NCI-H2171 treated with DMSO at 0.1 percent for 48 hours (cell line): ENCODE measurements around the gene NEB.
A peak's percentile ranks its signal among the peaks of the same experiment; 100 is the strongest.
"Not testable (repeated sequence)": the region's sequence is repeated elsewhere in the genome, so short reads cannot be mapped to it uniquely, and the experiment has no call there.

Experiments
- DNase-seq: peaks from one replicate; lab custom pipeline; 2025; lab: John Stamatoyannopoulos, UW

The NEB gene

DNA sequence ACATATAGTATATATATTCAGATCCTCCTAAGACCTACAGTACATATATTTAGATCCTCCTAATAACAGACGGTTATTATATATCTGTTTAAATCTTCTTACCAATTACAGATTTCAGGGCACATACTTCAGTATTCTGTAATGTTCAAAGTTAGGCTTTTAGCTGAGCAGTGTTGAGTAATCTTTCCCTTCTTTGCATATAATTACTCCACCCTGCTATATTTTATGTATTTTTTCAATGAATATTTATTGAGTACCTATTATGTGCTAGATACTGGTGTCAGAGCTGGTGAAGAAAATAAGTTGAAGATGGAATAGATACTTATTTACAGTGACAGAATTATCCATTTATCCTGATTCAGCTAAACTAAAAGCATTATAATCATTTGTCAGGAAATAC is 84.9 kb downstream of the NEB start:
- no peak for DNase-seq

DNA sequence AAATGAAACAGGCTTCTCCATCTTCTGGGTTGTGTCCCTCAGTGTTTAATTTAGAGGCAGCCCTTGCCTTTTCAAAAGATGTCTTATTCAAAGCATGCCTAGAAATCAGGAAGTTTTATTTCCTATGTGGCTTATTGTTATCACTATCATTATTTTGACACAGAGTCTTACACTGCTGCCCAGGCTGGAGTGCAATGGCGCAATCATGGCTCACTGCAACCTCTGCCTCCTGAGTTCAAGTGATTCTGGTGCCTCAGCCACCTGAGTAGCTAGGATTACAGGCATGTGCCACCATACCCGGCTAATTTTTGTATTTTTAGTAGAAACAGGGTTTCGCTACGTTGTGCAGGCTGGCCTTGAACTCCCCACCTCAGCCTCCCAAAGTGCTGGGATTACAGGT is 87.8 kb downstream of the NEB start:
- not testable (repeated sequence) for DNase-seq

GRCh38 chr2:151644580-151644979 is 89.7 kb downstream of the NEB start:
- no peak for DNase-seq

GRCh38 chr2:151641895-151642294 is 92.4 kb downstream of the NEB start:
- not testable (repeated sequence) for DNase-seq

DNA sequence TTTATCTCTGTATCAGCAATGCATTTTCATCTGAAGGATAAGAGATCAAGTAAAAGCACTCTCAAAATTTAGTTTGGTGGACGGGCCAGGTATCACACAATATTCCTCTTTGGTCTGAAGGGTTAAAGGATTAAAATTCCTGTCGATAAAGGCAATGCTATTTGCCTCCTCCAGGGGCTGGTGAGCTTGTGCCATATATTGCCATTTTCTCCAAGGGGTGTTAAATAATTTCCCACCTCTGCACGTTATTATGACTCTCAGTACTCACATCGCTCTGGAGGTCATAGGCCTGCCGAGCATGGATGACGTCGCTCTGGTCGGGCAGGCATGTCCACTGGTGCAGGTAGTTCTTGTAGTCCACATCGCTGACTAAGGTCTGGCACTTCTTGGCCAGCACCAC is 94.2 kb downstream of the NEB start:
- DNase-seq = no peak

- DNase-seq = no peak
Measured at GRCh38 chr2:151638990-151639389, 95.3 kb downstream of the NEB start.

DNA sequence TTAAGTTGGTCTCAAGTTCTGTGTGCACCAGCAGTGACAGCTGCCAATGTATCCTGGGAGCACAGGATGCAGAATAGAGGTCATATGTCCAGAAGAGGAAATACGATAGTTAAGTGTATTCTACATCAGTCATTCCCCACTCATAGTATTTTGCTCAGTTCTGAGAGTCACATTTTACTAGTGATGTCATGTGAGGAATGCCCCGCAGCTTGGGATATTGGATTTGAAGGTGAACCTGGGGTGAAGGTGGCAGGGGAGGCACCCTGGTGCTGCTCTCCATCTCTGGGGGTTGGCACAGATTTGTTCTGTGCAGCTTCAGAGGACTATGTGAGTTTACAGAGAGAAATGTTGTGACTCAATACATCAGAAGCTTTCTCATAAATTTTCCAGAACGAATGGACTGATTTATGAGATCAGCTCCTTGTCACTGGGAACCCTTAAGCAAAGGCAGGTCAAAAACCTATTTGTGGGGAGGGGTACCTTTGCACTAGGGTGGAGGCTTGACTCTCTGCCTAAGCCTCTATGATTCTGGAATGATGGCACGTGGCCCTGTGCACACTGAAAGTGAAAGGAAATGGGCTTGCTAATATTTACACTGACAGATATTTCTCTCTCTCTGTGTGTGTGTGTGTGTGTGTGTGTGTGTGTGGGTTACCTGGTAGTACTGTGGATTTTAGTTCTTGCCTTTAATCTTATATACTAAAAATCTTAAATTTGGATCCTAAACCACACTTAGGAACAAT is 95.9 kb downstream of the NEB start:
- DNase-seq = no peak

- DNase-seq = no peak
Measured at GRCh38 chr2:151637271-151637781, 97.0 kb downstream of the NEB start.

DNA sequence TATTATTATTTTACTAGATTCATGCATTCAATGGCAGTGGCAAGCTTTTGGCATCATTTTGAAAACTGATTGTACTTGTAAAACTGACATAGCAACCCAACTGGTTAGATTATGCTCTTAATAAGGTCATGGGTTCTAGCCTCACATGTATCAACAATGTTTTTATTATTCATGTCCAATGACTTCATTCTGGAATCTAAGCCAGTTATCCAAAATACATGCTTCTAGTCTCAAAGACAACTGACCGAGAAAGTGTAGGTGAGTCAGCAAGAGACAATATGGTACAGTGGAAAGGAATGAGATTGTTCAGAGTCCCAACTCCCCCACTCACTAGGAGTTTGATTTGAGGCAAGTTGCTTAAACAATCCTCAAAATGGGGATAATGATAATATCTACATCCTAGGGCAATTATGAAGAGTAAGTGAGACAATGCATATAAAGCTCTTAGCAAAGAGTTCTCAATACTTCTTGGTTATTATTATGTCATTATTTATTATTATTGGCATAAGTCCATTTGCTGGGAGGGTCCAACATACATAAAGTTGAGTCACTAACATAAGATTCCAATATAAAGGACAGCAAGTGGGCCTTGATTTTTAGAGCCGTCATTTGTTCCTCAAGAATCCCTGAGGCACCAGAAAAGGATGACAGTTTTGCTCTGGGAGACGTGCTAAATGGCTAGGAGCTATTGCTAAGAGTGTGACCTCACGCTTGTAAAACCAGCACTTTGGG is 99.4 kb downstream of the NEB start:
- no peak for DNase-seq

- peak; percentile 78 for DNase-seq
Measured at GRCh38 chr2:151632993-151633565, 101.2 kb downstream of the NEB start.

DNA sequence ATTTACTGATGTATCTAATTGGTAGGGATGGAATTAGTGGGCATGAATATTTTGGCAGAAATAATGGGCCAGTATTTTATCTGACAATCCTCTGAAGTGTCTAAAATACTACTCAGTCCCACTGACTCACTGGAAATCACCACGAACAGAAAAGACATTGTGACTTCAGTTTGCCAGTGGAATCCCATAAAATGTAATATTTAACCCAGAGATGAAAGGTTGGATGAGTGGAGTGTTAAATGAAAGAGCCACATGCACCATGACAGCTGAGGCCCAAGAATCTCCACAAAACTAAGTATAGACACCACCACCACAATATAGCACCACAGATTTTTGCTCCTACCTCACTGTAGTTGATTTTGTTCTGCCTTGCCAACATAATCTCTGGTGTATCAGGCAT is 103.9 kb downstream of the NEB start:
- no peak for DNase-seq

- no peak for DNase-seq
Measured at GRCh38 chr2:151627353-151627752, 106.9 kb downstream of the NEB start.

DNA sequence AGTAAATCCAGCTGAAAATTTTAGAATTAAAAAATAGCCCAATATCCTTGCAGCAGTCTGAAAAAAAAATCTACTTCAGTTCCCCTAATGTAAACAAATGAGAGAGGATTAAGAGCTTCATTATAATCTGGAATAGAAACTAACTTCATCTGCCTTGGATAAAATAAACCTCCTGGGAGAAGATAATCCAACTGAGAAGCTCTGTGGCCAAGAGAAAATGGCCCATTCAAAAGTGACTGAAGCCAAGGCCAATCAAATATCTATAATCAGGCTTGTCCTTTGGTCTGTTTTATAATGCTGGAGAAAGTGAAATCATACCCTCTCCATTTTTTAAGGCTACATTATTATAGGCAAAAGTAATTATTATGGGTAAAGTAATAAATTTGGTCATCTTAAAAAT is 110.0 kb downstream of the NEB start:
- DNase-seq = no peak

GRCh38 chr2:151623631-151624030 is 110.6 kb downstream of the NEB start:
- no peak for DNase-seq

DNA sequence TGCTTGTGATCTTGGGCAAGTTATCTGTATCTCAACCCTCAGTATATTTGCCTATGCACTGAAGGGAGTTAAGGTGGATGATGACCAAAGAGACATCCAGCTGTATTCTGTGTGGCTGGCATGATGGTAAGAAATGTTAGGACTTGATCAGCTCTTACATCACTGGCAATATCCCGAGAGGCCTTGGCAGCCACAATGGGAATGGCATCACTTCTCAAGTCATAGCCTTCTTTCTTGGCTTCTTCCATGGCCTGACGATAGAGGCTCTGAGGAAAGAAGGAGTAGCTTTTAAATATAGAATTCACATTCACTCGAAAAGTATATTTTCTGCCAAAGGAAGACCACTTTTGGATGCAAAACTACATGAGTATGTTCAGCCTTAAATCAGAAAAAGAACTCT is 113.5 kb downstream of the NEB start:
- DNase-seq = no peak

DNA sequence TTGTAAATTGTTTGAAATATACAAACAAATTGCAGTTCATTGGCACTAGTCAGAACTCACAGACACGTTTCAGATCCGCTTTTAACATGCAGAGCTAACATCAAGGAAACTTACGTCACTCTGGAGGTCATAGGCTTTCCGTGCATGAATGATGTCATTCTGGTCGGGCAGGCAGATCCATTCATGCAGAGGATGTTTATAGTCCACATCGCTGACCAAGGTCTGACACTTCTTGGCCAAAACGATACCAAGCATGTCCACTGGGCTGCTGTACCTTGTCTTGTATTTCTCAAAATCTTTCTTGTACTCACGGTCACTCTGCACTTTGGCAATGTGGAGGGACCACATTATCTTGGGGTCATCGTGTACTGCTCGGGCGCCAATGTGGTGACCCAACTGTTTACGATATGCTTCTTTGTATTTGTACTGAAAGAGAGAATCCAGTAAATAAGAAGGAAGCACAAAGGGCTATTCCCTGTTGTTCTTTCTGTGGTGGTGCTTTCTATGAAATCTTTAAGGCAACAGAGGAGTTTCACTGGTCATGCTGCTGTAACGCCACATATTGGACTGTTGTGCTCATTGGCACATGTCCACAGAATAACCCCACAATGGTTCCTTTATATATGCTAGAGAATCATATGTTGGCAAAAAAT is 114.8 kb downstream of the NEB start:
- no peak for DNase-seq

GRCh38 chr2:151616760-151617339 is 117.4 kb downstream of the NEB start:
- DNase-seq = no peak

GRCh38 chr2:151614606-151615306 is 119.5 kb downstream of the NEB start:
- DNase-seq = no peak

GRCh38 chr2:151614159-151614558 is 120.1 kb downstream of the NEB start:
- no peak for DNase-seq

- no peak for DNase-seq
Measured at GRCh38 chr2:151611351-151611750, 122.9 kb downstream of the NEB start.

DNA sequence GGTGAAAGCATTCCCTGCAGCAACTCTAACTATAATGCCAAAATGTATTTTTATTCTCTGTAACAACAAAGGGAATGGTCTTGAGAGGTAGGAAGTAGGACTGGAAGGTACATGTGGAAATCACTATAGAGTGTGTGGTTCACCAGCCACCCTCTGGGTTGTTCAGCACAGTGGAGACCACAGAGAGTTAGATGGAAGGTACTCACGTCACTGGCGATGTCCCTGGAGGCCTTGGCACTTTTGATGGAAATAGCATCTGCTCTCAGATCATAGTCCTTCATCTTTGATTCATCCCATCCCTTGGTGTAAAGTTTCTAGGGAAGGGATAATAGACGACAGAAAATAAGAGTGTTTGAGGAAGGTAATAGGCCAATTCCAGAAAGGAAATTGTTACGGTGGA is 124.0 kb downstream of the NEB start:
- no peak for DNase-seq

DNA sequence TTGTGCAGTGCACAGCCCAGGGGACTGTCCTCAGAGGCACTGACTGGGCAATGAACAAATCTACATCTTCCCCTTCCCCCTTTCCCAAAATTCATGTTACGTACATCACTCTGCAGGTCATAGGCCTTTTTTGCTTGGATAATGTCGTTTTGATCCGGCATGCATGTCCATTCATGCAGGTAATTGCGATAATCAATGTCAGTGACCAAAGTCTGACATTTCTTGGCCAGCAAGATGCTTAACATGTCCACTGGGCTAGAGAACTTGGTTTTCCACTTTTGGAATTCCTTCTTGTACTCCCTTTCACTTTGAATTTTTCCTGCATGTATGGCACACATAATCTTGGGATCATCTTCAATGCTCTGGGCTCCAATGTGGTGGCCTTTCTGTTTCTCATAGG is 124.6 kb downstream of the NEB start:
- no peak for DNase-seq
